Epithelial cell of esophagus (primary cell): ENCODE measurements around the gene POFUT2.

Experiments
- DNase-seq: peaks from one replicate; pipeline ENCODE4 v3.0.0; 2010; ENCODE audit warnings: low read depth
- H3K4me3 ChIP-seq: 2 replicates; pipeline ENCODE4 v1.5.1; 2011; ENCODE audit warnings: mild to moderate bottlenecking, low read length, control low read depth
- TF ChIP-seq, protein P1 (sequence below): IDR thresholded peaks from 2 replicates; pipeline ENCODE4 v1.5.1; 2011; ENCODE audit warnings: low read depth, mild to moderate bottlenecking, low read length, control low read depth, inconsistent platforms; ENCODE audit not compliant: insufficient read depth; ENCODE audit errors: missing control alignments

POFUT2 gene

DNA sequence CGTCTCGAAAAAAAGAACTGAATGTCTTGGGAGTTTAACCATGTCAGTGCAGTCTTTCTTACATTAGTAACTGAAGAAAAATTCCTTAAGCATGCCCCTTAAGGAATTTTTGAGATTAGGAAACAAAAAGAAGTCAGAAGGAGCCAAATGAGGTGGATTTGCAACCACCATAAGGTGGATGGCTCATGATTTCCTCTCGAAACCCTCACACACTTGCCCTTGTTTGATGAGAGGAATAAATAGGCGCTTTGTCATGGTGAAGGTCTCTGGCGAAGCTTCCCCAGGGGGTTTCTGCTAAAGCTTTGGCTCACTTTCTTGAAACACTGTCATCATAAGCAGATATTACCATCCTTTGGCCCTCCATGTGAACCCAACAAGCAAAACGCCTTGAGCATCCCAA lies 68.2 kb downstream of the POFUT2 start:
- H3K4me3 ChIP-seq = no peak overlapping the region
- TF ChIP-seq, protein P1, sequence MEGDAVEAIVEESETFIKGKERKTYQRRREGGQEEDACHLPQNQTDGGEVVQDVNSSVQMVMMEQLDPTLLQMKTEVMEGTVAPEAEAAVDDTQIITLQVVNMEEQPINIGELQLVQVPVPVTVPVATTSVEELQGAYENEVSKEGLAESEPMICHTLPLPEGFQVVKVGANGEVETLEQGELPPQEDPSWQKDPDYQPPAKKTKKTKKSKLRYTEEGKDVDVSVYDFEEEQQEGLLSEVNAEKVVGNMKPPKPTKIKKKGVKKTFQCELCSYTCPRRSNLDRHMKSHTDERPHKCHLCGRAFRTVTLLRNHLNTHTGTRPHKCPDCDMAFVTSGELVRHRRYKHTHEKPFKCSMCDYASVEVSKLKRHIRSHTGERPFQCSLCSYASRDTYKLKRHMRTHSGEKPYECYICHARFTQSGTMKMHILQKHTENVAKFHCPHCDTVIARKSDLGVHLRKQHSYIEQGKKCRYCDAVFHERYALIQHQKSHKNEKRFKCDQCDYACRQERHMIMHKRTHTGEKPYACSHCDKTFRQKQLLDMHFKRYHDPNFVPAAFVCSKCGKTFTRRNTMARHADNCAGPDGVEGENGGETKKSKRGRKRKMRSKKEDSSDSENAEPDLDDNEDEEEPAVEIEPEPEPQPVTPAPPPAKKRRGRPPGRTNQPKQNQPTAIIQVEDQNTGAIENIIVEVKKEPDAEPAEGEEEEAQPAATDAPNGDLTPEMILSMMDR = no peak
- no peak for DNase-seq

DNA sequence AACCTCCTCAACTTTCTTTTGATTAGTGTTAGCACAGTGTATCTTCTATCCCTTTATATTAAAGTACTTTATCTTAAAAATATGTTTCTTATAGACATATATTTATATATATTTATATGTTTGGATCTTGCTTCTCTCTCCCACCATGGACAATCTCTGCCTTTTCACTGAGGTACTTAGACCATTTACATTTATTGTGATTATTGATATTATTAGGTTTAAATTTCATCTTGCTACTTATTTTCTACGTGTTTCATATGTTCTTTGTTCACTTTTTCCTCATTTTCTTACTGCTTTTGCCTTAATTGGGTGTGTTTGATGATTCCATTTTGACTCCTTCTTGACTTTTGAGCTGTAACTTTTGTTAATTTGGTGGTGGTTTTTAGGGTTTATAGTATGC lies 70.7 kb downstream of the POFUT2 start:
- H3K4me3 ChIP-seq = no peak overlapping the region
- DNase-seq = no peak
- TF ChIP-seq, protein P1 = no peak

DNA sequence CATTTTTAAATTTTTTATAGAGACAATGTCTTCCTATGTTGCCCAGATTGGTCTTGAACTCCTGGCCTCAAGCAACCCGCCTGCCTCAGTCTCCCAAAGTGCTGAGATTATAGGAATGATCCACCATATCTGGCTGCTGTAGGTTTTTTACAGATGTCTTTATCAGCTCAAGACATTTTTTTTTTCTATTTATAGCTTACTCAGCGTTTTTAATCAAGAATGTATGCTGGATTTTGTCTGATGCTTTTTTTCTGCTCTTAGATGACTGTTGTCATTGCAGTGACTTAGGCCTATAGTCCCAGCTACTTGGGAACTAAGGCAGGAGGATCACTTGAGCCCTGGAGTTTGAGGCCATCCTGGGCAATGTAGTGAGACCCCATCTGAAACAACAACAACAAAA lies 72.5 kb downstream of the POFUT2 start:
- TF ChIP-seq, protein P1 = no peak
- no peak for DNase-seq
- no peak overlapping the region for H3K4me3 ChIP-seq
